ENCODE measurements around the gene FUT9.

The FUT9 gene

DNA sequence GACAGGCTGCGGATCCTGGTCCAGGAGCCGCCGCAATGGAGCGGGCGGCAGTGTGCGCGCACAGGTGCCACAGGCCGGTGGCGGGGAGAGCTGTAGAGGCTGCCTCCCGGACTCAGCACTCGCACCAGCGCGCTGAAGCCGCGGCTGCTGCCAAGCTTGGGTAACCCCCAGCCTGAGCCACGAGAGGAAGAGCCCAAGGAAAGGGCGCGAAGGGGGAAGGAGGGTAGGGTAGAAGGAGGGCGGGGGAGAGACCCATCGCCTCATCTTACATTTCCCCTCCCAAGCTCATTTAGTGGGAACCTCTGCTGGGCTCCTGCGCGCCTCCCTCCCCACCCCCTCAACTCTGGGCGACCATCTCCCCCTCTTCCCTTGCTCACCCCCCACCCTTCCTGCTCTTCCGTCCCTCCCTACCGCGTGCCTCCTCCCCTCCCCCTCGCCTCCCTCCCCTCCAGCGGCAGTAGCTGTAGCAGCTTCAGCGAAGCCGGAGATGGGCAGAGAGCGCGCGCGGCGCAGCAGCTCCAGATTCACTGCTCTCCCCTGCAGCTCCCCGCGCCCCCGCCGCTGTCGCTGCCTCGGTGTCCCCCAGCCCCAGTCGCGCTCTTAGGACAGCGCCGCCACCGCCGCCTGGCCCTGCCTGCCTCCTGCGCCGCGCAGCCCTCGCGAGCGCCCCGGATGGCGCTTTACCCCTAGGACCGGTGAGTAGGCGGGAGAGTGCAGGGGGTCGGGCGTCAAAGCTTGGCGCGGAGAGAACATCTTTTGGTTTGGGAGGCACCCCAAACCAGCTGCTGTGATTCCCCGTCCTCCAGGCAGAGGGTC, at the start of gene FUT9:
TSS of gene FUT9 (plus strand) at position 457 of the 816 bp plus-strand sequence. CDS start 187,182 bp downstream, outside the sequence.
- DNase-seq = no peak

DNA sequence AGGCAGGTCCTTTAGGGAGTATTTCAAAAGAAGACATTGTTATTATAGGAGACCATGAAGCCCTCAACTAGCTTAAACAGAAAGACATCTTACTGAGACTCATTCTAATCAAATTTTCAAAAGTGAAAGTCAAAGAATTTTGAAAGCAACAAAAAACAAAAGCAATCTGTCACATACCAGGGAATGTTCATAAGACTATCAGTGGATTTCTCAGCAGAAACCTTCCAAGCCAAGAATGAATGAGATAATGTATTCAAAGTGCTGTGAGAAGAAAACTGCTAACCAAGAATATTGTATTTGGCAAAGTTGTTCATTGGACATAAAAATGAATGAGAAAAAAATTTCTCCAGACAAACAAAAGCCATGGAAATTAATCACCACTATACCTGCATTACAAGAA, 48.2 kb upstream of the FUT9 start:
- no peak for DNase-seq

DNA sequence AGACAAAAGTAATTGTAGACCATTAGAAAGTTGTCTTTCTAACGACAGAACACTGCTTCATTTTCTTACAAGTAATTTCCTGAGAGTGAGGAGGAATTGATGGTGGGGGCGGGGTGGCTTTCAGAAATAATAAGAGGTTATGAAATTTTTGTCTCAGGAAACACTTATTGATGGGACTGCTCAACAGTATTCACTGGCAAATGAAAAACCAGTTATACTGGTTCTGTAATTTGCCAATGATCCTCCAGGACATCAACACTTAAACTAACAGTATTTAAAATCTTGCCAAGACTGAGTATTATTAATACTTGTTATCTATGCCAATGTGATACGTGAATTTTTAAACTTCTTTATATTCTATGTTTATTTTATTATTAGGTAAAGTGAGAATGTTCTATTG, 41.8 kb upstream of the FUT9 start:
- DNase-seq = no peak

DNA sequence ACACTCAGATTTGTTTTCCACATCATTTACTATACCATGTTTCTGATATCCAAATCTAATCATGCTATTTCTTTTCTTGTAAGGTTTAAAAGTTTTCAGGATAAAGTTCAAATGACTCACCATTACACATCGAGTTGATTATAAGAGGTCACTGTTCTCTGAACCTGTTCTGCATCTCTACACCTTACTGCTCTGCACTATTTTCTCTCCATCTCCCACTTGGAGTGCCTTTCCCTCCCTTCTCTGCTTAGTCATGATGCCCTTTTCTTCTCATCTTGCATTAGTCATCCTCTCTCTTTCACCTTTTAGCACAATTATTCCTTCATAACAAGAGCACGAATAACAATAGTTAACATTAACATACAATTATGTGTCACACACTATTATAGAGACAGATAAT, 37.5 kb upstream of the FUT9 start:
- DNase-seq = no peak

DNA sequence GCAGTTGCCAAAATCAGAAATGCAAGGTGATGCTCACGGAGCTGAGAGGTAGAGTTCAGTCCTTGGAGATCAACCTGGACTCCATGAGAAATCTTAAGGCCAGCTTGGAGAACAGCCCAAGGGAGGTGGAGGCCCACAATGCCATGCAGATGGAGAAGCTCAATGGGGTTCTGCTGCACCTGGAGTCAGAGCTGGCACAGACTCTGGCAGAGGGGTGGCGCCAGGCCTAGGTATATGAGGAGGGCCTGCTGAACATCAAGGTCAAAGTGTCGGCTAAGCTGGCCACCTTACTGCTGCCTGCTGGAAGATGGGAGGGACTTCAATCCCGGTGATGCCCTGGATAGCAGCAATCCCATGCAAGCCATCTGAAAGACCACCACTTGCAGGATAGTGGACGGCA, 23.9 kb upstream of the FUT9 start:
- DNase-seq = no peak

DNA sequence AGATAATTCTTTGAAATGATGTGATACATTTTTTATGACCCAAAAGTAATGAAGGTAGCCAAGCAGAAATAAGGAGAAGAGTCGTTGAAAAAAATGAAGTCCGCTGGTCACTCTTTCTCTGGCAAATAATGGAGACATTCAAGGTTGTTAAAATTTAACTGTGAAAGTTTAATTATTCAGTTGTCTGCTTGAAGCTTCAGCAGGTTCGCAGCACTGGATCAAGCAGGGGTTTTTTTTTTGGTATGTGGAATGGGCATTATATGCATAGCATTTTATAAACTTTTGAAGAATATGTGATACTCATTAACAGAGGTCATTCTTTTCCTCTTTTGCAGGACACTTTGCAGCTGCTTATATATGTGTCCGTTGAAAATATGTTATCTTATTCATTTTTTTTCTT, 21.6 kb upstream of the FUT9 start:
- no peak for DNase-seq

DNA sequence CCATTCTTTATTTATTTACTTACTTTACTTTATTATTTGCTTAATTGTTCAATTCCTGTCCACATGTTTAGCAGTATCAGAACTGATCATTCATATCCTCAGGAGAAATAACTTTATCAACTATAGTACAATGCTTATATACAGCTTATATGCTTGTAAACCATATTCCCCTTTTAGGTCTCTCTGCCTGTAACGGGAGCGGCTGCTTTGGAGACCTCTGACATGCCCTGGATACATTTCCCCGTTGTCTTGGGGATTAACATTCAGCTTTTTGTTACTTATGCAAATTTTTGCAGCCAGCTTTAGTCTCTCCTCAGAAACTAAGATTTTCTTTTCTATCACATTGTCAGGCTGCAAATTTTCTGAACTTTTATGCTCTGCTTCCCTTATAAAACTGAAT, 17.6 kb upstream of the FUT9 start:
- no peak for DNase-seq

DNA sequence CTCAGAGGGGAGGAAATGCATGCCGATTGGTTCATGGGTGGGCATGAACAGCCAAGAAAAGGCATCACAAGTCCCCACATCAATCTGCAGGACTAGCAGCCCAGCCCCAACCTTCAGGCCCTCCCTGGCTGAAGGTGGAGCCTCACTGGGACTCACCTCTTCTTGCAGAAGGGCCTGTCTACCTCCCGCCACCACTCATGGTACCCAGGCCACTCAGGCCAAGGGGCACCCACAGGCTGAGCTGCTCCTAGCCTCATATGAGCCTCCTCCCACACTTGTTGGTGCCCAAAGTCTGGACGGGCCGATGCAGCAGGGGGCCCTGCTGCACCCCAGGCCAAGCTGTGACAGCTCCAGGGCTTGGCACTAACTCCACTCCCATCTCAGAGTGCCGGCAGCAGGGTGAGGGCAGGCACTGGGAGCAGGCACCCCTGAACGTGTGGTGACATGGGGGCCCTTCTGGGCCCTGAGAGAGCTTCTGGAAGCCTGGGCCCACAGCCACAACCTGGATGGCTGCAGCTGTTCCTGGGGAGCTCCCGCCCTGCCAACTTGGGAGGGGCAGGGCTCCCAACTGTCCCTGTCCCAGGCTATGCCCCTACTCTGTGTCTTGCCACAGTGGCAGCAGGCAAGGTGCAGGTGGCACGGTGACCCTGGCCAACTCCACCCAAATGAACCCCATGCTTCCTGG, 13.7 kb upstream of the FUT9 start:
- no peak for DNase-seq

DNA sequence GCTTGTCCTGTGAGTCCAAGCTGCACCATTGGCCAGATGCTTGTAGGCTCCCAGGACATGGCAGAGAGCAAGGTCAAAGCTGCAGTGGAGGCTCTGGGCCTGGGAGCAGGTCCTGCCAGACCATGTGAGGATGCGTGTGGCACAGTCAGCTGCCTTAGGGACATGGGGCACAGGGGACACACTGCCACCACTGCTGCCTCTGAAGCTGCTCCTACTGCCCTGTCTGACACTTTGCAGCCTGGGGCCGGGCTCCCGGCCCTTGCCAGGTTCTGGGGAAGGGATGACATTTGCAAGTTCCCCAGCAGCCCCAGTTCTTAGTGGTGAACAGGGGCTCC, 13.2 kb upstream of the FUT9 start:
- no peak for DNase-seq

DNA sequence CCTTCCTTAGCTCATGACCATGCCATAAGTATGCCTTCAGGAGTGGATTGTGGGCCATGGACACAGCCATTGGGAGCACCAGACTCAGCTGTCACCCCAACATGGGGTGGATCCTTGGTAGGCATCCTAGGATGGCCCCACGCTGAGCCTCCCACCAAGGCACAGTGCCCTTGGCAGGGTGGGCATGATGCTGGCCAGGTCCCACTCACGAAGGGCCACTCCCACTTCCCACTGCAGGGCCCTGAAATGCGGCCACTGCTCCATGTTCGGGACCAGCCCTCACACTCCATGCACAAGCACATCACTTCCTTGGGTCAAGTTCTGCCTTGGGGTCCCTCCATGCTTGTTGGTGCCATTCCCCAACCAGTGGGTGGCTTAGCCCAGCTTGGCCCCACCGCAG, 12.9 kb upstream of the FUT9 start:
- no peak for DNase-seq

DNA sequence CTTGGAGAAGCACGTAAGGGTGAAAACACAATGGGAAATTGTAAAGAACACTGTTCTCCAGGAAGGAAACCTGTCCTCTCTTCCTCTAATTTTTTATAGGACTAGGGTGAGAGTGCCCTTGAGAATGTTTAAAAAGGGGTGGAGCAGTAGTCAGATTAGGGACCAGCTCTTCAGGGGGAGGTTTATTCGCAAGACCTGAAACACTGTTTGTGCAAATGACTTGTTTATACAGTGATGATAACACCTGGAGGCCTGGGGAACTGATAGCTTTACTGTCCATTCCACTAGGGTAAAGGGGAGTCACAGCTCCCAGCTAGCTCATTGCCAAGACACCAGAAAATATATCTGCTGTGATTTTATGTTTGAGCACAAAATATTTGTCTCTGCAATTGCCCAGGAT, 8.1 kb upstream of the FUT9 start:
- no peak for DNase-seq

DNA sequence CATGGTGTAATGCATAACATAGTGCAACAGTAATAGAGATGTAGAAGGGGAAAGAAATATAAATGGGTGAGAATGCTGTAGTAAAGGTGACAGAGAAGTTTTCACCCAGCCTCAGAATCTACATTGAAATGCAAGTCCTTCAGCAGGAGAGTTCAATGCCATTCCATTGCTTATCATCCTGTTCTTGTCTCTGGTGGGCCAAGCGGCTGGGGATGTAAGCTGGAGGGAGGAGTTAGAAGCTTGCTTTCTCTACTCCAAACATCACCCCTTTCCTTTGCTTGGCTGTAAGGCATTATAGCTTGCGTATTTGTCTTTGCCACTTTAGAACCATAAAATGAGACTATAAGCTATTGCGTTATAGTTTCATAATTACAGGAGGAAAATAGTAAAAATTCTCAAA, 2.2 kb upstream of the FUT9 start:
- no peak for DNase-seq

DNA sequence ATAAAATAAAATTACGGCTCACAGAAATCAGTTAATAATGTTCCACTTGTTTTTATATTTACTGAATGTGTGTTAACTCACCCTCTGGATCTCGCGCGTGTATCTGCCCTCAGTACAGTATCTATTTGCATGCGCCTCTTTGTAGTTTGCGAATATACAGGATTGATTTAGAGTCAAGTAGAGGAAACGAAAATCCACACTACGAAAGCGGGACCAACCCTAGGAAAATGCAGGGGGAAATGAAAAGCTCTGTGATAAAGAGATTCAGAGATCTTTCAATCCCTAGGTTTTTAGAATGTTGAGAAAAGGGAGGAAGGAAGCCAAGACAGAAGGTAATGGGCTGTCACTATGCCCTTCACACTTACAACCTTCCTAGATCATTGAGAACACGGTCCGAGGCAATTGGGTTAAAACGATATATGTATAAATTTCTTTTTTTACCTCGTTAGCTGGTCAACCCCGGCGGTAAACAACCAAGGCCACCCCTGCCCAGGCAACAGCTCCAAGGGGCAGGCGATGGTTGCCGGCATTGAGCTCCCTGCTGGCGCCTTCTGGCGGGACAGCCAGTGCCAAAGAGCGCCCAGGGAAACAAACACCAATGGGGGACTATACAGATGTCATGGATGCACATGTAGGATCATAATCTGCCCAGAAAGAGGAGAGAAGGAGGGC, 792 bp upstream of the FUT9 start:
- no peak for DNase-seq

DNA sequence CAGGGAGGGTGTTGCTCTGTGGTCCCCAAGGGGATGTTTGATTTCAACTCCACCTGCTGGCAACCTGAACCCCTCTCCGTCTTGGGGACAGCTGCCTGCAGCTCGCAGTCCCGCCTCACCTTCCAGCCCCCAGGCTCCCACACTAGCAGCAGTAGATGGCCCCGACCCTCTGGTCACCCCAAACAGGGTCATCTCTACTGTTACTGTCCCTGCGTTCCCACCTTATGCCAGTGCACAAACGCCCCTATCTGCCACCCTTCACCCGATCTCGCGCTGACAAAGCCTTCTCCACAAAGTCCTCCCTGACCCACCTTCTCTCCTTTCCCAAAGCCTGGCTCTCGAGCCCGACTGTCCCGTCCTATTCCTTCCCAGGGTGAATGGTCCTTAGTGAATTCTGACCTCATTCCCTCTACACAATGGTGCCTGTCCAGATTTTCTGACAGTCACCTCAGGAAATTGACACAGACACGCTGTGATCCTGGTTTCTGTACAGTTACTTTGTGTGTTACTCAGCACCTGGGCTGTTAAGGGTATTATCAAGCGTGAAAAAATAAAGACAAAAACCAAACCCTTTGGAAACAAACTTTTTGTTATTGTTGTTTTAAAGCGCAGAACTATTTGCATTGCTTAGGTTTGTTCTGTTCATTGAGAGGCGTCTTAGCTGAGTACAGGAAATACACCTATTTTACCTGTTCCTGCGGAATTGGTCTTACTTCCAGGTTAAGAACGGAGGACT, 728 bp downstream of the FUT9 start:
- no peak for DNase-seq

DNA sequence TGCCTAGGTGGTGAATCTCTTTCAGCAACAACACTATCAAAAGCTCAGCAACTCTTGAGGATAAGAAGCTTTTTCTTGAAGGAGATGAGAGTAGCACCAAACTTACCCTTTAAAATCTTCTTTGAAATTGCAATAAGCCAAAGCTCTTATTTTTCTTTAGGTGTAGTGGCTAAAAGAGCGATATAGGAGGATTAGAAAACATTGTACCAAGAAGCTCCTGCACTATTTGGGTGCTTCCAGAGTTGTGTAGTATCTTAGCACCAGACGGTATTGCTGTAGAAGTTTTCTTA, 1.2 kb downstream of the FUT9 start:
- no peak for DNase-seq

DNA sequence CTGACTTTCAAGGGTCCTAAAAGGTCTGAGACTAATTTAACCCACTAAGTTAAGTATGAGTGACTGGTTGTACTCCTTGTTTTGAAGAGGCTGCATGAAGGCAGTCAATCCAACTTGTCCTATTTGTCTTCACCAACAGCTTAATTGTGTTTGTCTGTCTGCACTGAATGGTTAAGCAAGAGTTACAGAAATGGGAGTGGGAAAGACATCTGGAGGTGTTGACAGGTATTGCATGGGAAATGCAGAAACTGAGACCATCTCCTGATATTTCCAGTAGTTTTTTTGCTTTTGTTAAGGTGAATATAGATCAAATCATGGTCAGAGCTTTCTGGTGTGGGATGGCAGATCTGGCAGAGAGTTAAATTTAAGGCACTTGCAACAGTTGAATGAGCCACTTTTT, 6.5 kb downstream of the FUT9 start:
- no peak for DNase-seq

DNA sequence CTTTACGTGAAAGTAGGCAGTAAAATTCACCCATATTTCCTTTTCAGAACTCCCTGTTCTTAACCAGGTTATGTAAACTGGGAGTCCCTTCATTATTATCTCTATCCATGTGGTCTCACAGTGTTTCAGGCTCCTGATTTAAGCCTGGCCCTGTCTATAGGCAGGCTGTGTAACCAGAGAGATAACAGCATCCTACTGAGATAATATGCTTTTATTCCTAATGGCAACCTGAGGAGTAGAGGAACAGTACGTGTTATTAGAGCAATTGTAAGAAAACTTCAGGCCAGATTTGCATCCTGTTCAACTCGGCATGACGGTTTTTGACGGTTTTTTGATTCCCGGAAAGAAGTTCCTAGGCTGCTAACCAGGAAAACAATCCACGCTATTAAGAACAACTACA, 16.9 kb downstream of the FUT9 start:
- DNase-seq = no peak

DNA sequence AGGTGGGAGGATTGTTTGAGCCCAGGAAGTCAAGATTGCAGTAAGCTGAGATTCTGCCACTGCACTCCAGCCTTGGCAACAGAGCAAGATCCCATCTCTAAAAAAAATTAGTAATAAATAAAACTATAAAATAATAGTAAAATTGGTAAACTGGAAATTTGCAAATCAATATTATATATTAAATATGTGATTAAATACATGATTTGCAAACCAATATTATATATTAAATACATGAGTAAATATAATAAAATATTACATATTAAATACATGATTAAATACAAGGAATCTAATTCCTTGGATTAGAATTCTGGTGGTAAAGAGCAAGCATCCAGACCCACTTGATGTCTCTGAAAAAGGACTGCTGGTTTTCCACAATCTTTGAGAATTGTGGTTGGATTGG, 35.8 kb downstream of the FUT9 start:
- no peak for DNase-seq

DNA sequence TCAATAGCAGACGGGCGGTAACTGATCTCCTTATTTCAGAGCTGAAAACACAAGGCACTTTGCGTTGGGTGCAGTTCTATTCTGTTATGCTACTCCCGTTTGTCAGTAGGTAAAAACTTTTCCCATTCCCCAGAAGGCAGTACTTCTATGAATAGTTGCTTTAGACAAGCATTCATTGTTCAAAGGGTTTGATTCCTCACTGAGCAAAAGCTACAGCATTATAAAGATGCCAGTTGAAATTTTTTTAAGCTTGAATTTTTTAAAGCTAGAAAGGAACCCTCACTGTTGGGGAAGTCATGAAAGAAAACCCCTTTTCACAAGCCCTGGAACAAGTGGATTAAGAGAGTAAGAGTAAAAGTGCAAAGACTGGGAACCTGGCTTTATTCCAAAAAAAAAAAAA, 42.3 kb downstream of the FUT9 start:
- DNase-seq = no peak

DNA sequence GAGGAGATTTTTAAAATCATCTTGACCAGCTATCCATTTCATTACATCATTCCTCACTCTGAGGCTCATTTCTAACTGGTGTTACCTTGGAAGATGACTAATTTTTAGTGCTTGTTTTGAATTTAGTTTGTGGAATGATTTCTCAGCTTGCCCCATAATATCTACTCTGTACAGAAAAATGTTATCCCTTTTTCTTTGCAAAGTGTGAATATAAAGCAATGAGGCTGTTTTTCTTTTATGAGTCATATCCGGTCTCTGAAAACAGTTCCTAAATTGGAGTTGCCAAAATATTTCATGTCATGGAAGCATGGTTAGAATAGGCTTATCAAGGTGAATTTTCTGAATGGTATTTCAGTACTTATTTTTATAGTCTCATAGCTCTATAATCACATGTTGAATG, 43.8 kb downstream of the FUT9 start:
- no peak for DNase-seq

DNA sequence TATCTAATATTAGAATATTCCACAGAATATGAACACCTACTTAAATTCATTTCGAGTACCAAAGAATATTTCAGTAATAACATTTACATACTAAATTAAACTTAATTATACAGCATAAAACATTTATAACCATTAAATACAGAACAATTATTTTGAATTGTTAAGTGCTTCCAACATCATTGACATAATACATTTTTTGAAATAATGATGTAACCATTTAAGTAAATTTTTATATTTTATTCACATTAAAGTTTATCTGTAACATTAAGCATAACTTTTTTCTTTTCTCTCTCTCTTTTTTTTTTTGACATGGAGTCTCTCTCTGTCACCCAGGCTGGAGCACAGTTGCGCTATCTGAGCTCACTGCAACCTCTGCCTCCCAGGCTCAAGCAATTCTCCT, 44.5 kb downstream of the FUT9 start:
- no peak for DNase-seq

DNA sequence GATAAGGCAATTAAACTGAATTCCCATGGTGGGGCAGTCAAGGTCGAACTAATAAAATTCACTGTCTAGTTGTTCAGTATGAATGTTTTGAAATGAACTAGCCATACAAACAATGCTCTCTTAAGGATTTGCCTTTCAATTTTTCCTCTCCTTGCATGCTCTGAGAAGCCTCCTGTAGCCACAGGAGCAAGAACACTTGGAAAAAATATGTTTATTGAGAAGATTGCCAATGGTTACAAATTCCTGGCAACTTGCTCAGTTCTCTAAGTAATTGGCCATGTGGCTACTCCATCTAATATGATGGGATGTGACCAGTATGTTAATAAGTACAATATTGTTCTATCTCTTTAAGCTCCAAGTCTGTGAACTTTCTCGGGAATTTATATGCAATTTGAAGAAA, 49.4 kb downstream of the FUT9 start:
- no peak for DNase-seq

DNA sequence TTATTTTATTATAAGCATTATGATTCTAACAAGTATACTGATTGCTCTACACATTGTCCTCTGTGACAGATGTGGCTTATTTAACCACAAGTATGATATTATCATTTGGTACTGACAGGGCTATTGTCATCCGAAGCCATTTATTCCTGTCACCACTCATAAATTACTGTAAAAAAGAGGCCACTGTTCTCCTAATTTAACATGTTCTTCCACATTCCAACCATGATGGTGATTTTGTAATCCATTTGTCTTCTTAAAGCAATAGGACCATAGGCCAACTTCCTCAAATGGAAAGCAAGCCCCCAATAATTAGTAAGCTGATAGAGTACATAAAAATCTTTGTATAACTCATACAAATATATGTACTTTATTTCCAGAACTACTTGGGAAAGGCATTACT, 50.6 kb downstream of the FUT9 start:
- no peak for DNase-seq

DNA sequence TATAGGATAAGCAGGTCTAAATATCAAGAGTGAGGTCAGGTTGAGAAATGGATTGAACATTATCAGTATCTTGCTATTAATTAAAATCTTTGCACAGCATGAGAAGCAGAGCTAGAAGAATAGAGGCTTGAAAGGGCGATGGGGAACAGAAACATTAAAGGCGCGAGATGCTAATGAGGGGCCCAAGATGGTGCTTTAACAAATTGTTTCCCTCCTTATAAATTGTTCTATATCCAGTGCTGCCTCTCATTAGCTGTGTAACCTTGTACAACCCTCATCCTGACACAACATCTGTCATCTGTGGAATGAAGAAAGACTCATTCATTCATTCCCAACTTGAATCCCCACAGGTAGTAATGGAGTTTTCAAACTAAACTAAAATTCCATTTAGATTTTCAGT, 57.8 kb downstream of the FUT9 start:
- DNase-seq = no peak

All from GDM1 (cell line).